Liver (tissue), 3 donors: ENCODE measurements around the gene MAB21L4.

Experiments used
- ATF3 ChIP-seq: IDR thresholded peaks from 2 replicates; pipeline ENCODE4 v1.6.1; 2016; ENCODE audit warnings: antibody characterized with exemption
- CTCF ChIP-seq: fragments of 150-350 bp; IDR thresholded peaks from 2 replicates; pipeline ENCODE4 v1.5.1; 2017; ENCODE audit warnings: improper control_type of control experiment, low read depth, low read length; ENCODE audit not compliant: missing input control
- EGR1 ChIP-seq, 2 donors: IDR thresholded peaks; 2 replicates each; pipeline ENCODE4 v1.6.1; 2016 to 2018; ENCODE audit warnings: antibody characterized with exemption in 2 of 2, low read depth in 2 of 2
- GABPA ChIP-seq, 2 donors: IDR thresholded peaks in 1 of 2; conservative IDR thresholded peaks in 1 of 2; 2 replicates each; pipeline ENCODE4 v1.6.1; 2016; ENCODE audit warnings: antibody characterized with exemption in 2 of 2, mild to moderate bottlenecking in 1 of 2, moderate library complexity in 1 of 2
- HNF4A ChIP-seq, 2 donors: conservative IDR thresholded peaks; 2 replicates each; pipeline ENCODE4 v1.6.1; 2016; ENCODE audit warnings: antibody characterized with exemption in 2 of 2, mild to moderate bottlenecking in 2 of 2
- JUND ChIP-seq, 2 donors: IDR thresholded peaks; 2 replicates each; pipeline ENCODE4 v1.6.1; 2016; ENCODE audit warnings: antibody characterized with exemption in 2 of 2
- TAF1 ChIP-seq: conservative IDR thresholded peaks from 2 replicates; pipeline ENCODE4 v1.6.1; 2016; ENCODE audit warnings: antibody characterized with exemption, mild to moderate bottlenecking
- TF ChIP-seq, protein P1 (sequence below): IDR thresholded peaks from 2 replicates; pipeline ENCODE4 v1.6.1; 2016; ENCODE audit warnings: antibody characterized with exemption, mild to moderate bottlenecking
- donor health status: healthy.
- donor health status: healthy.

DNA sequence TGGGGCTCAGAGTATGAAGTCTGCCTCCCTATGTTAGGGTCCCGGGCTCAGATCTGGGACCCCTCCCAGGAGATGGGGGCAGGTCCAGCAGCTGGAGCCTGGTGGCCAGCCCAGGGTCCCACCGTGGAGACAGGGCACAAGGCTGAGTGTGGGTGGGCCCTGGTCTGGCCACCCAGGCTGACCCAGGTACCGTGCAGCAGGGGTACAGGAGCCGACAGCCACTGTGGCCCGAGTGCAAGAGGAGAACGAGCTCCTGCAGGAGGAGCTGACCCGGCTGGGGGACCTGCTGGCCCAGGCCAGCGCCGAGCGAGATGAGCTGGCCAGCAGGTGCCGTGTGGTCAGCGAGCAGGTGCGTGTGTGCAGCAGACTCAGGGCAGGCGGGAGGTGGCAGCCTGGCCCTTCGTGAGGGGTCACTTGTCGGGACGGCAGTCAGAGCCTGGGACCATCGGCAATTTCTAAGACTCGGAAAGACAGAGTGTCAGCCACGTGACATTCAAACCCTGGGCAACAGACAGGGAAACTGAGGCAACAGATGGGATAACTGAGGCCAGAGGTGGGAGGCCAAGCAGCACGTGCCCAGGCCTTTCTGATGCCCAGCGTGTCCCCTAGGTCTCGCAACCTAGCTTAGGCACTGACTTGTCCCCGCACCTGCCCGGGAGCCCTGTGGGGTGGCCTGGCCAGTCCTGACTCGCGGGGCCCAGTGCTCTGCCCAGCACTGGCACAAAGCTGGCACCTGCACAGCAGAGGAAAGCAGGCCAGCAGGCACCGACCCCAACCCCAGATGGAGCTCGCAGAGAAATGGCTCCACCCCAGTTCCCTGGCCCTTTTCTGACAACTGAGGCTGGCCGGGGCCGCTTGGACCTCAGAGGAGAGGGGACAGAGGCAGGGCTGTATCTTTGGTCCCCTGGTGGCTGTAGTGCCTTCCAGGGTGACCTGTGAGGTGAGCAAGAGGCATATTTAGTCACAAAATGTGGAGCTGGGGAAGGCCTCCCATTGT is 24.1 kb upstream of the MAB21L4 start:
- TF ChIP-seq CTCF, result no peak
- no peak for TF ChIP-seq EGR1 (IDR thresholded peaks at IDR 0.05; ENCODE audit: low read depth in 2 of 2)
- no peak for TF ChIP-seq GABPA (IDR thresholded peaks at IDR 0.05 in 1 of 2, conservative IDR thresholded peaks at IDR 0.05 in 1 of 2)
- no peak for TF ChIP-seq JUND (IDR thresholded peaks at IDR 0.05)
- no peak for TF ChIP-seq HNF4A (conservative IDR thresholded peaks at IDR 0.05)
- TF ChIP-seq, protein P1, sequence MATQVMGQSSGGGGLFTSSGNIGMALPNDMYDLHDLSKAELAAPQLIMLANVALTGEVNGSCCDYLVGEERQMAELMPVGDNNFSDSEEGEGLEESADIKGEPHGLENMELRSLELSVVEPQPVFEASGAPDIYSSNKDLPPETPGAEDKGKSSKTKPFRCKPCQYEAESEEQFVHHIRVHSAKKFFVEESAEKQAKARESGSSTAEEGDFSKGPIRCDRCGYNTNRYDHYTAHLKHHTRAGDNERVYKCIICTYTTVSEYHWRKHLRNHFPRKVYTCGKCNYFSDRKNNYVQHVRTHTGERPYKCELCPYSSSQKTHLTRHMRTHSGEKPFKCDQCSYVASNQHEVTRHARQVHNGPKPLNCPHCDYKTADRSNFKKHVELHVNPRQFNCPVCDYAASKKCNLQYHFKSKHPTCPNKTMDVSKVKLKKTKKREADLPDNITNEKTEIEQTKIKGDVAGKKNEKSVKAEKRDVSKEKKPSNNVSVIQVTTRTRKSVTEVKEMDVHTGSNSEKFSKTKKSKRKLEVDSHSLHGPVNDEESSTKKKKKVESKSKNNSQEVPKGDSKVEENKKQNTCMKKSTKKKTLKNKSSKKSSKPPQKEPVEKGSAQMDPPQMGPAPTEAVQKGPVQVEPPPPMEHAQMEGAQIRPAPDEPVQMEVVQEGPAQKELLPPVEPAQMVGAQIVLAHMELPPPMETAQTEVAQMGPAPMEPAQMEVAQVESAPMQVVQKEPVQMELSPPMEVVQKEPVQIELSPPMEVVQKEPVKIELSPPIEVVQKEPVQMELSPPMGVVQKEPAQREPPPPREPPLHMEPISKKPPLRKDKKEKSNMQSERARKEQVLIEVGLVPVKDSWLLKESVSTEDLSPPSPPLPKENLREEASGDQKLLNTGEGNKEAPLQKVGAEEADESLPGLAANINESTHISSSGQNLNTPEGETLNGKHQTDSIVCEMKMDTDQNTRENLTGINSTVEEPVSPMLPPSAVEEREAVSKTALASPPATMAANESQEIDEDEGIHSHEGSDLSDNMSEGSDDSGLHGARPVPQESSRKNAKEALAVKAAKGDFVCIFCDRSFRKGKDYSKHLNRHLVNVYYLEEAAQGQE, result no peak
- no peak for TF ChIP-seq ATF3
- no peak for TF ChIP-seq TAF1
